Heart left ventricle (tissue), 16 donors: ENCODE data around the gene SOX10. TPM values are rescaled to one million over a fixed set of nuclear protein-coding genes. Genes with fewer than 3 reads are reported as not detected.

Source experiments
- ATAC-seq, 4 donors: fragments of 200-7000 bp; cut with Tn5 transposase; one replicate each; pipeline ENCODE4 v1.9.1; 2020 to 2022; ENCODE audit warnings: moderate library complexity in 4 of 4, mild to moderate bottlenecking in 3 of 4, moderate number of reproducible peaks in 1 of 4
- DNase-seq, 5 donors: peaks; one replicate each; pipeline ENCODE4 v3.0.0-alpha.2; 2020
- H3K27ac ChIP-seq, 12 donors: fragments of 200-600 bp; sonication (generic) in 4 of 12; one replicate each; pipeline versions ENCODE4 v1.5.0 to v1.8.0; 2016 to 2022; ENCODE audit warnings: mild to moderate bottlenecking in 2 of 12
- H3K27me3 ChIP-seq, 9 donors: fragments of 200-600 bp; sonication (generic) in 2 of 9; one replicate each; pipeline versions ENCODE4 v1.5.1 to v1.8.0; 2016 to 2022; ENCODE audit warnings: mild to moderate bottlenecking in 3 of 9
- H3K36me3 ChIP-seq, 9 donors: fragments of 200-600 bp; sonication (generic) in 2 of 9; one replicate each; pipeline versions ENCODE4 v1.5.0 to v1.8.0; 2018 to 2022; ENCODE audit warnings: mild to moderate bottlenecking in 2 of 9
- H3K4me1 ChIP-seq, 12 donors: fragments of 200-600 bp; sonication (generic) in 4 of 12; one replicate each; pipeline versions ENCODE4 v1.5.0 to v1.8.0; 2016 to 2022; ENCODE audit warnings: mild to moderate bottlenecking in 3 of 12
- H3K4me3 ChIP-seq, 12 donors: fragments of 200-600 bp; sonication (generic) in 4 of 12; one replicate each; pipeline versions ENCODE4 v1.5.0 to v1.8.0; 2017 to 2022; ENCODE audit warnings: mild to moderate bottlenecking in 9 of 12, moderate library complexity in 4 of 12
- H3K9me3 ChIP-seq, 12 donors: fragments of 200-600 bp; sonication (generic) in 4 of 12; one replicate each; pipeline versions ENCODE4 v1.5.0 to v1.8.0; 2016 to 2022; ENCODE audit warnings: mild to moderate bottlenecking in 1 of 12
- CTCF ChIP-seq, 12 donors: fragments of 200-600 bp; sonication (generic) in 4 of 12; IDR thresholded peaks; one replicate each; pipeline versions ENCODE4 v1.5.0 to v1.8.0; 2018 to 2022; ENCODE audit warnings: antibody characterized with exemption in 12 of 12, mild to moderate bottlenecking in 5 of 12
- POLR2A ChIP-seq, 2 donors: fragments of 450-650 bp; IDR thresholded peaks; one replicate each; pipeline ENCODE4 v1.6.1; 2017; ENCODE audit warnings: antibody characterized with exemption in 2 of 2, mild to moderate bottlenecking in 2 of 2, moderate library complexity in 2 of 2
- WGBS, 4 donors: extraction: QIAGEN DNeasy Blood & Tissue Kit in 2 of 4; methylation state at CpG; one replicate each; pipeline versions ENCODE4 v1.1.5 to v1.1.7; 2013 to 2018; 5-methylcytosine and 5-hydroxymethylcytosine counted together
- intact Hi-C, 10 donors: fragments of 100-400 bp; cut with DNase I; formaldehyde crosslinking; loops; one replicate each; pipeline versions ENCODE4 v1.11.1 to v1.14.2; 2022
- polyA plus RNA-seq, 2 donors: library from polyadenylated mRNA; stranded (reverse); fragments of 200-250 nt; gene quantifications; one replicate each; pipeline ENCODE4 v1.2.3, GENCODE V29; 2013
- total RNA-seq, 9 donors: library from RNA; depleted of rRNA in 2 of 9; stranded (reverse); fragments of >200 nt in 2 of 9; fragmentation: NEBNext Ultra II Directional in 3 of 9; extraction: Animal tissue kit (Norgen Biotek cat#: 25700) in 3 of 9; gene quantifications; one replicate each; pipeline versions ENCODE4 v1.1.0 to v1.2.4, GENCODE V29; 2016 to 2023
- donor health status: ischemic (EF 13 %, LVEDD 7.1; RV severe dilation, severe dysfunction).
- donor health status: healthy with polysubstance abuse.
- donor health status: DM: no; HTN: yes; CAD: no.
- donor health status: DM: no; HTN: no; CAD: no.
- donor health status: ischemic (EF 25% LVEDD 6.9; RV normal size, moderate dysfunction).
- donor health status: ischemic (EF 25% LVEDD 5.7; RV mildly dilated, moderate dysfunction).
- donor health status: healthy.
- donor health status: DM: yes; HTN: yes; CAD: no.
- donor health status: ischemic (EF 35%, LVEDD 5.7; RV mildly dilated, moderate dysfunction).
- donor health status: nonischemic (EF 11% LVEDD 7.7; RV severe dilation, severe dysfunction).
- donor health status: DM: yes; HTN: yes; CAD: no.
- donor health status: PGD.
- donor health status: ischemic (EF 29% LVEDD 5.4; RV normal size, mild dysfunction).
- donor health status: nonischemic (EF 23%, LVEDD 6.1; RV moderate dilation, normal function).

Gene SOX10
- total and polyA plus RNA-seq, 11 donors, result 0.43 to 7.6 (median 1.1) TPM

GRCh38 chr22:38006906-38007305, 22.6 kb upstream of the SOX10 start:
- intact Hi-C loops, result no loop called here
- WGBS, 4 donors, result 91 to 96% (median 94%) methylated on average over 3 of the region's 3 CpGs
- DNase-seq (no peak), ATAC-seq (no peak)
- Histone ChIP-seq H3K4me1 (no peaks in the 10 kb centered on the region), H3K27me3 (no peaks in the 10 kb centered on the region), H3K9me3 (no peaks in the 10 kb centered on the region), H3K4me3 (no peak overlapping the region), H3K36me3 (no peaks in the 10 kb centered on the region), H3K27ac (no peak overlapping the region)
- no peak for TF ChIP-seq CTCF (IDR thresholded peaks at IDR 0.05)
- TF ChIP-seq POLR2A (IDR thresholded peaks at IDR 0.05), result no peak

GRCh38 chr22:38005943-38006342, 21.6 kb upstream of the SOX10 start:
- ATAC-seq, result no peak

GRCh38 chr22:37999640-38000272, 15.4 kb upstream of the SOX10 start:
- Histone ChIP-seq H3K4me1 (peaks cover 0 to 8% (median 0%) of the 10 kb centered on the region in 12 donors), H3K27ac (peak overlapping the region in 2 of 12 donors; percentile 28 to 57), H3K27me3 (no peaks in the 10 kb centered on the region), H3K9me3 (no peaks in the 10 kb centered on the region), H3K4me3 (no peak overlapping the region), H3K36me3 (no peaks in the 10 kb centered on the region)
- intact Hi-C loops, result no loop called here
- TF ChIP-seq CTCF (IDR thresholded peaks at IDR 0.05) (no peak), POLR2A (IDR thresholded peaks at IDR 0.05) (no peak)
- peak in 3 of 4 donors; percentile 15 to 28 (median 23) for ATAC-seq
- no peak for DNase-seq
- 69 to 85% (median 82%) methylated on average over 6 to 16 of the region's 16 CpGs for WGBS, 4 donors

More at GRCh38 chr22:38005943-38006342, 21.6 kb upstream of the SOX10 start:
- Histone ChIP-seq H3K27ac (no peak overlapping the region), H3K4me3 (no peak overlapping the region), H3K27me3 (no peaks in the 10 kb centered on the region), H3K4me1 (no peaks in the 10 kb centered on the region), H3K9me3 (no peaks in the 10 kb centered on the region), H3K36me3 (no peaks in the 10 kb centered on the region)
- intact Hi-C loops, result no loop called here
- WGBS, 4 donors, result 89 to 93% (median 91%) methylated on average over 6 of the region's 6 CpGs
- DNase-seq, result no peak
- no peak for TF ChIP-seq CTCF (IDR thresholded peaks at IDR 0.05)
- TF ChIP-seq POLR2A (IDR thresholded peaks at IDR 0.05), result no peak

GRCh38 chr22:37999236-37999635, 14.9 kb upstream of the SOX10 start:
- no peak for ATAC-seq
- intact Hi-C loops, result no loop called here
- no peaks in the 10 kb centered on the region for H3K27me3 ChIP-seq

More at GRCh38 chr22:37999236-37999635, 14.9 kb upstream of the SOX10 start:
- Histone ChIP-seq H3K4me1 (peaks cover 0 to 8% (median 0%) of the 10 kb centered on the region in 12 donors), H3K27ac (peak overlapping the region in 2 of 12 donors; percentile 28 to 57), H3K4me3 (no peak overlapping the region), H3K9me3 (no peaks in the 10 kb centered on the region), H3K36me3 (no peaks in the 10 kb centered on the region)
- no peak for TF ChIP-seq CTCF (IDR thresholded peaks at IDR 0.05)
- TF ChIP-seq POLR2A (IDR thresholded peaks at IDR 0.05), result no peak
- WGBS, 4 donors, result 77 to 93% (median 80%) methylated on average over 1 to 10 of the region's 10 CpGs
- DNase-seq, result no peak
